HuH-7 (cell line): ENCODE data around the gene CNOT6L.

Source experiments
- DNase-seq: peaks from one replicate; pipeline ENCODE4 v3.0.0; 2011; ENCODE audit warnings: low spot score

Gene CNOT6L

DNA sequence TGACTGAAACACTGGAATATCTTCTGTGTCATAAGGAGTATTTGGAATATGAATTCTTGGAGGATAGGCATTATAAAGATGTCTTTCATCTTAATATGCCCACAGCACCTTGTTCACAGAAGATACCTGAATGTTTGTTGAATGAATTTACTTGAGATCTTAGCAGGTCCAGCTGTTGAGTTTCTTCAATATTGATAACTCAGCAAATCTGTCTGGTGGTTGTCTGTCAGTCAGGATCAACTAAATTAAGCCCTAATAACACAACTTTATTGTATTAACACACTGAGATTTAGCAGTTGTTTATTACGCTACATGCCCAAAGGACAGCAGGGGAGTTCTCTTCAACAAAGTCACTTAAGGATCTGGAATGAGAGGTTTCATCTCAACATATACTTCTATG is 106.5 kb downstream of the CNOT6L start:
- no peak for DNase-seq

DNA sequence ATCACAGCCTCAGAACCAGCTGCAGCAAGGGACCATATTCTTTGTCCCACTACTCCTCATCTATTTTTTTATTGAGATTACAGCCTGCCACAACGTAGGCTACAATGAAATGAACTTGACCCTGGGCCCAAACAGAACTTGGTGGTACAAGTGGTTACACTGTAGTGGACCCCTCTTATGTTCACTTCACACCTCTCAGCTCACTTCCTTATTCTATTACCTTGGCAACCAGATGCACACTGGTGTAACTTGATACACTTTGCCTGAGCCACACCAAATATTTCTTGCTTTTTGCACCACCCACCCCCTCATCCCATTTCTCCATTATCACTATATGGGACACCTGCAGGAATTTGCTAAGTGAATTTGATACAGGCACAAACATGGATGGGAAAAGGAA is 107.7 kb downstream of the CNOT6L start:
- no peak for DNase-seq

DNA sequence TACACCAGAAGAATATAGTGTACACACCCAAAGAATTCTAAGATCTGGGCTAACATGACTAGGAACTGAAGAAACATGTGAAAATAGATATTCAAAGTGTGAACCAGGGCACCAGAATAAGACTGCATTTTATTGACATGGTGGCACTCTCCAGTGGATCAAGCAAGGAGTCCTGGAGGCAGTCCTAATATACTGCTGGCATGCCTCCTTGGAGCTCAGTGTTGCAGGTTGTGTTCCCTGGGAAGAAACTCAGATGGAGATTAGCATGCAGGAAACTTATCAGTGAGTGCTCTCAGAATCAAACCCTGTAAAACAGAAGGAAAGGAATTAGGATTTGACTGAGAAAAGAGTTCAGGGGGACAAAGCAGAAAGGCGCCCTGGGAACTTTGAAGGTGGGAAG is 108.5 kb downstream of the CNOT6L start:
- no peak for DNase-seq

DNA sequence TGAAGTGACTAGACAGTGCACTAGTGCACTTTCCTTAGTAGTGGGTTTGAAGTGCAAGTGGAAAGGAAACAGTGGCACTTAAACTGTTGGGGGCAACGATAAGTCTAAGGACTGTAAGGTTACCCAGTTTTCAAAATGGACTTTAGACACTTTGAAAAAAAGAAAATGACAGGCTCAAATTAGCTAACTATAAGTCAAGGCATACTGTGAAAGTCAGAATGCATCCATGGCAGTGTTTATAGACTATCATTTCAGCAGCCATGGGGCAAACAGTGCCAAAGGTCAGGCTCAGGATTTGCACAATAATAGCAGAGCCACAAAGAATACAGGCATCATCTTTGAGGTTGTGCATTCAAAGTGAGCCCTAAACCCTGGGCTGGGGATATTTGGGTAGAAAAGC is 109.1 kb downstream of the CNOT6L start:
- DNase-seq: peak; percentile 15

DNA sequence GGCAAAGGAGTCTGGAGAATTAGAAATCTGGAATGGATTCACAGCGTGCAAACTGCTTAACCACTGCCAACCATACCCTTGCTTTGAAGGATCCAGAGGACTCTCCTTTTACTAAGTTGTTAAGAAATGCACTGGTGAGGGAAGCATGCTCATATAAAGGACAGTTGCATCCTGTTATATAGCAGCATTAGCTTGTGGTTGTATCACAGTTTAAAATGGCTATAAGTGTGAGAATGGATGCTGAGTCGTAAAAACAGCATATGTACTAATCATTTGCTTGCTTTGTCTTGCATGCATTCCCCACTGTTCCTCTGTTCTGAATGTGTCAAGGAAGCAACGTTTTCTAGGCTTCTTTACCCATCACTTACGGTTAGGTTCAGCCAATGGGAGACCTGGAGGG is 112.5 kb downstream of the CNOT6L start:
- no peak for DNase-seq

DNA sequence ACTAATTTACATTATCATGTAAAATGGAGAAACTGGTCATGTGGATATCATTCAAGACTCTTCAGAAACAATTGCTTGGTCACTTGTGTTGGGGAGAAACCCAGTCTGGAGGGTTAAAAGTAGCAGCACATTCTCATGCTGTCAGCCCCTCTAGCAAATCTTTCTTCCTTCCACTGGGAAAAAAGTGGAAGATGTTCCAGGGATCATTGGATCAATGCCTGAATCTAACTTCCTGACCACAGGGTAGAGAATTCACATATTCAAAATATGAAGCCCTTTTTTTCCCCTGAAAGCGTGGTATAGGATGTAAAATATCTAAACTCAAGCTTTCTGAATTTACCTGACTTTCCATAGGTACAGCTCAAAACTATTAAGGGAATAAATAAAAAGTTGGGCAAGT is 115.5 kb downstream of the CNOT6L start:
- no peak for DNase-seq

DNA sequence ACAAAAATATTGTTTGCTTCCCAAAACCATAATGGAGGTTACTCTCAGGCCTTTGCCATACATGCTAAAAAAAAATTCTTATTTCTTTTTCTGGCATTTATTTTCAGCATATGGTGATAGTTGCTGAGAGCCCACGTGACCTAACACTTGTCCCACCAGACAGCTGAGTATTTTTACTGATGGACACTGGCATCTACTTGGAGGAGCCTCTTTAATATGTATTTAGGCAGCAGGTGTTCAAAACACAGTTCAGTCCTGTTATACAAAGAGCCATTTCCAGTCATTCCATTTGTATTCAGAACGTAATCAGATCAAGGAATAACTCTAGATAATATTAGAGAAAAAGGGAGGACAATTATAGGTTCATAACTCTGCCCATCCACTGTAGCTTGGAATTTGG is 118.0 kb downstream of the CNOT6L start:
- DNase-seq: no peak

DNA sequence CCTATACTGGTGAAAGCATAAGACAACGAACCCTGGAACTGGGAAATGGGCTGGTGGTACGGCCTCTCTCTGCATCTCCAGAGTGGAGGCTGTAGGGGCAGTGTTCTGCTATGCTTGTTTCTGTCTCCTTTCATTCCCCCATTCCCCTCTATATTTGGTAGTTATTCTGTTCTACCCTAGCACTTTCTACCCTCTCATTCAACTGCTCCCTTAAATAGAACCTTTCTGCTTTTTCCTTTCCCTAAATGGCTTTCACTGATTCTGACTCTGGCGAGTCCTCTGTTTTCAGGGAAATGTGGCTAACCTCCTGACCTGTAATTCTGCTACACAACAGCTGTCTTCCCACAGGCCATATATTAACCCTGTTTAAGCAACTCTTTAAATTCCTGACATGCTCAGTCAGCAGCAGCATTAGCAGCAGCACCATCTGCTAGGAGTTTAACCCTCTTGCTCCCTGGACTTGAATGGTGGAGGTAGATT is 119.4 kb downstream of the CNOT6L start:
- peak; percentile 24 for DNase-seq

DNA sequence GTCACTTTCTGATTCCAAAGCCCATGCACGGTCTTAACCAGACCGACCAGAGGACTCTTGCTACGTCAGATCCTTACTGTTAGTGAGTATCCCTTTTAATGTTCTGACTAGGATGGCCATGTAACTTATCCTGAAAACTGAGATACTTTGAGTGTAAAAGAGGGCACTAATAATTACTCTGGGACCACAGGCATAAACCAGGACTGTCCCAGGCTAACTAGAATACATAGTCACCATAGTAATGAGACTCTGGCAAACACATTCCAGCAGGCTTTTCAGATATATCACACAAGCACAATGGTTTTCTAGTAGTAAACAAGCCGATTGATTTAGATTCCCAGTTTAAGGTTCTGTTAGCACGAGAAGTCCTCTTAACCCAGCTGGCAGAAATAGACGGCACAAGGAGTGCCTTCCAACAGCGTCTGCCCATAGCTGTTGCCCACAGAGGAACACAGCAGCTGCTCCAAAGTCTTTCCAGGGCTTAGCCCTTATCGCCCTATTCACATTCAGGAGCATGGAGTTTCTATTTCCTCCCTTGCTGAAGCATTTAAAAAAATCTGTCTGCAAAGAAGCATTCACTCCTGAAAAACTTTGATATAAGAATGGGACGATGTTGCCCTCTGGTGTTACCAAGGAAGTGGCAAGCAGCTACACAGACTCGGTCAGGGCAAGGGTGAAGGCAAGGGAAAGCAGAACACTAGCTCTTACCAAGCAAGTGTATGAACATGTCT is 121.1 kb downstream of the CNOT6L start:
- DNase-seq: peak; percentile 6

DNA sequence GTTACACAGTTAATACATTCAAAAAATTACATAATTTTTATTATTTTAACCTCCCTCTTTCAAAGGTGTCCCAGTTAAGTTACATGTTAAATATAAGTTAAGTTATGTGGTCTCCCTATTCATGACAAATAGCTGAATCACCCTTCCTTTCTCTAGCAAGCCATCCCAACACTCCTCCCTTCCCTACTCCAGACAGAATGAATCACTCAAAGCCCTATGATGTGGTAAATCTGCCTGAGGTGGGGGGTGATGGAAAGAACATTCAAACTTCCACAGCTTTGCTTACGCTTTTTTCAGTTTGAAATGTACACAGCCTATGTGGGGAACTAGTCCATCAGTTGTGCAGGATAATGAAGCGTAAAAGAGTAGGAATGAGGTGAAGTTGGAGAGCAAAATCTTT is 123.4 kb downstream of the CNOT6L start:
- DNase-seq: no peak

DNA sequence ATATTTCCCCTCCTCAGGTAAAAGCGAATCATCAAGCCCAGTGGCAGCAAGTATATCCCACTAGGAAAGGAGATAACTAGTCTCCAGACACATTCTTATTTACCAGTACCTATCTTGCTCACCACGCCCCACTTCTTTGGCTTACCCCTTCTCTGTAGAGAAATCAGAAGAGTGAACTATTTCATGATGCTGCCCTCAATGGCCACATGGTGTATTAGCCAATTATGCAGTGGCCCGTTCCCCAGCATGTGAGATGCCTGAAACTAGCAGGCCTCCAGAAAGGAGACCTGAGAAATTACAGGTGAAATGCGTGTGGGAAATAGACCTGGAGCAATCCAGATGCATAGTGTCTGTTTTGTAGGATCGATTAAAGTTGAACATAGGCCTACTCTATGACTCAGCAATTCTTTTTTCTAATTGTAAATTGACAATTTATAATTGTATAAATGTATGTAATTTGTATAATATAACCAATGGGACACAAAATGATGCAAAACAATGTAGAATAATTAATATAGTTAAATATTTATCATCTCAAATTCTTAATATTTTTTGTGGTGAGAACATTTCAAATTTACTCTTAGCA is 126.2 kb downstream of the CNOT6L start:
- no peak for DNase-seq

DNA sequence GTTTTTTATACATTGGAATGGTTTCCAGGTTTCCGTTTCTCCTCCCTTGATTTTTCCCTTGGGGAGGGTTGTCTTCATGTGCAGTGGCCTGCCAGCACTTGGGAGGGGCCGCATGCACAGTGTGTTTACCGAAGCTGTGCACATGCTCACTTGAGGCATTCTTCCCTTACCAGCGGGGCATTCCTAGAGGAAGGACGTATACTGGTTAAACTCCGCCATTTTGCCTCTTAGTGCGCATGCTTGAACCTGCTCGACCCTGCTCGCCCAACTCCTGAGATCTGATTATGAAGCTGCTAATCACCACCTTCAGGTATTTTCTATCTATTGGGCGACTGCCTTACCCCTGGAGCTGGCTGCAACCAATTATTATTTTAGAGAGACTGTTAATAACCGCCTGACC is 137.4 kb downstream of the CNOT6L start:
- no peak for DNase-seq

DNA sequence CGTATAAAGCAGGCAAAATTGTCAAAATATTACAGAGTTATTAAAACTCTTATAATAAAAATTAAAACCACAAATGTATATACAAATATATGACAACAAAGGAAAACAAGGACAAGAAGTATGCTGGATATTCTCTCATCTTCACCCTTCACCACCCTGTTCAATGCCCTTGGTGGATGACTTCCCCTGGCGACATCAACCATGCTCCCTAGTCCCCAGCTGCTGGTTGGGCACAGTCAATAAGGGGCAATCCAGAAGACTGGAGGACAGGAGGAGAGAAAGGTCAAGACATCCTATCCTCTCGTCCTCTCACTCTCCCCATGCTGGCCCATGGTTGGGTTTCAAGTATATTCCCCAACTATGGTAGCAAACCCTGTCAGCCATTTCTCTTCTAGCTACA is 142.3 kb downstream of the CNOT6L start:
- no peak for DNase-seq

DNA sequence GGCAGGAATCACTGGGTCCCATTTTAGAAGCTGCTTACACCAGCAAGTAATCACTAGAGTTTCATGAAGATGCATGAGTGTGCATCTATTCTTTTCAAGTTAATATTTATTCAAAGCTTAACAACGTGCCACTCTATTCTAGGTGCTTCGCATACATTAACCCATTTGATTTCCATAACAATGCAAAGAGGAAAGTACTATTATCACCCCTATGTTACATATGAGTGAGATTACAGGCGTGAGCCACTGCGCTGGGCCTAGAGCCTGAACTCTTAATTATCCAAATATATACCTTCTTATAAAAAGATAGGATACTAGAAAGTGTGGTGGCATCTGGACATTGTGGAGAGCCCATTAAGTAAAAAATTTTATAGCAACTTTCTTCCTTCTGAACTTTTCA is 148.1 kb downstream of the CNOT6L start:
- DNase-seq: no peak

DNA sequence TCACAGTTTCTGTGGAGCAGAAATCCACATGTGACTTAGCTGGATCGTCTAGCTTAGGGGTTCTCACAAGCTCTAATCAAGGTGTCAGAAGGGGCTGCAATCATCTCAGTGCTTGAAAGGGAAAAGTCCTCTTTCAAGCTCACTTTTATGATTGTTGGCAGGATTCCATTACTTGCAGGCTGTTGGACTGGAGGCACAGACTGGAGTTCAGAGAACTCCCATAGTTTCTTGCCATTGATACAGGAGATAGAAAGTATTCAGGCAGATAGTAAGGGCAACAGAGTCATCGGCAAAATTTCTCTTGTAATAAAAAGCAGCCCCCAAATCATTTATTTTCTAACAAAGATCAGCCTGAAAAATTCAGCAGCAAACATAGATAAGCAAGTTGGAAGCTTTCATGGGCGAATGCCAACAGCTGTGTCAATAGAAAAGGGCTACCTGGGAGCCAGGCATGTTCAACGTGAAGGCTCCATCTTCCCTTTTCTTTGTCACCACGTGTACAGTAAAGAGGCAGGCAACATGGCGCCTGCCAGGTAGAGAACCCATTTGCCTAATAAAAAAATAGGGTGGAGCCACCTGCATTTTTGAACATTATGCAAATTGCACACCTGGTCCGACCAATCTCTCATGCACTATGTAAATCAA is 149.1 kb downstream of the CNOT6L start:
- DNase-seq: peak; percentile 10

DNA sequence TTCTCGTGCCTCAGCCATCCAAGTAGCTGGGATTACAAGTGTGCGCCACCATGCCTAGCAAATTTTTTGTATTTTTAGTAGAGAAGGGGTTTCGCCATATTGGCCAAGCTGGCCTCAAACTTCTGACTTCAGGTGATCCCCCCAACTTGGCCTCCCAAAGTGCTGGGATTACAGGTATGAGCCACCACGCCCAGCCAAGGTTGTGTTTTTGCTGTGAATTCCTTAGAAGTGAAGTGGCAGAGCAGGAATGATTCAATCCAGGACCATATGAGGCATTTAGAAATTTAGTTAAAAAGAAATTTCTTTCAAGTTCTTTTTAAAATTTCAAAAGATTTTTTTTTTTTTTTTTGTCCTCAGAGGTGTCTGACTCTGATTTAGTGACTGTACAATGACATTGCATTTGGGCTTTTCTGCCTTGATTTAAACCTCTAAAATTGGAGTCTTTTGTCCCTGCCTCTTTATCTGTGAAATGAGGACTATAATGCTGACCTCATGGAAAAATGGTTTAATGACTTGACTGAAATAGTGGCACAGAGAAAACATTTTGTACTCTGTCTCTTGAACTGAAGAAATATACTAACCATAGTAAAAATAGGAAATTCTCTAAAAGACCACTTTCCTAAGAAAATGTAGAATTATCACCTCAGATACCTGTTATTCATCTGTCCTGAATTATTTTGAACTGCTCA is 153.6 kb downstream of the CNOT6L start:
- DNase-seq: no peak
